Liver (tissue), 3 donors: ENCODE data around the gene SPECC1.

Source experiments
- CTCF ChIP-seq: fragments of 150-350 bp; IDR thresholded peaks from 2 replicates; pipeline ENCODE4 v1.5.1; 2017; ENCODE audit warnings: improper control_type of control experiment, low read depth, low read length; ENCODE audit not compliant: missing input control
- FOXA1 ChIP-seq: IDR thresholded peaks from 2 replicates; pipeline ENCODE4 v1.6.1; 2016; ENCODE audit warnings: antibody characterized with exemption
- GABPA ChIP-seq, 2 donors: IDR thresholded peaks in 1 of 2; conservative IDR thresholded peaks in 1 of 2; 2 replicates each; pipeline ENCODE4 v1.6.1; 2016; ENCODE audit warnings: antibody characterized with exemption in 2 of 2, mild to moderate bottlenecking in 1 of 2, moderate library complexity in 1 of 2
- JUND ChIP-seq, 2 donors: IDR thresholded peaks; 2 replicates each; pipeline ENCODE4 v1.6.1; 2016; ENCODE audit warnings: antibody characterized with exemption in 2 of 2
- MAX ChIP-seq: IDR thresholded peaks from 2 replicates; pipeline ENCODE4 v1.6.1; 2016; ENCODE audit warnings: antibody characterized with exemption
- RAD21 ChIP-seq, 2 donors: IDR thresholded peaks; 2 replicates each; pipeline ENCODE4 v1.6.1; 2016; ENCODE audit warnings: antibody characterized with exemption in 2 of 2, mild to moderate bottlenecking in 2 of 2
- REST ChIP-seq: IDR thresholded peaks from 2 replicates; pipeline ENCODE4 v1.6.1; 2016; ENCODE audit warnings: antibody characterized with exemption, mild to moderate bottlenecking
- TAF1 ChIP-seq: conservative IDR thresholded peaks from 2 replicates; pipeline ENCODE4 v1.6.1; 2016; ENCODE audit warnings: antibody characterized with exemption, mild to moderate bottlenecking
- YY1 ChIP-seq: IDR thresholded peaks from 2 replicates; pipeline ENCODE4 v1.6.1; 2016; ENCODE audit warnings: antibody characterized with exemption, mild to moderate bottlenecking
- donor health status: healthy.
- donor health status: healthy.

GRCh38 chr17:20092973-20093626, 83.9 kb downstream of the SPECC1 start:
- TF ChIP-seq CTCF (no peak), YY1 (no peak), REST (no peak), JUND (IDR thresholded peaks at IDR 0.05) (no peak), FOXA1 (no peak), TAF1 (no peak), RAD21 (IDR thresholded peaks at IDR 0.05) (no peak), GABPA (IDR thresholded peaks at IDR 0.05 in 1 of 2, conservative IDR thresholded peaks at IDR 0.05 in 1 of 2) (no peak), MAX (no peak)
